DOHH2 (cell line): ENCODE data around the gene SERPINA5.

Source experiments
- H3F3A ChIP-seq: fragments of 200-600 bp; sonication (generic), shearing (Covaris generic); 2 replicates; pipeline ENCODE4 v1.6.0; 2016; ENCODE audit warnings: antibody characterized with exemption, mild to moderate bottlenecking; ENCODE audit not compliant: control insufficient read depth, insufficient read depth
- H3K27ac ChIP-seq: fragments of 200-600 bp; sonication (generic); 2 replicates; pipeline ENCODE4 v1.5.1; 2014; ENCODE audit warnings: low read depth, mild to moderate bottlenecking, low read length, moderate library complexity
- H3K27me3 ChIP-seq: fragments of 200-600 bp; sonication (generic); 2 replicates; pipeline ENCODE4 v1.6.1; 2014; ENCODE audit warnings: mild to moderate bottlenecking, low read length, mixed read lengths; ENCODE audit not compliant: control insufficient read depth
- H3K36me3 ChIP-seq: fragments of 200-600 bp; sonication (generic); 2 replicates; pipeline ENCODE4 v1.6.1; 2014; ENCODE audit warnings: mild to moderate bottlenecking, low read length, moderate library complexity, mixed read lengths; ENCODE audit not compliant: control insufficient read depth
- H3K4me1 ChIP-seq: fragments of 200-600 bp; sonication (generic); 2 replicates; pipeline ENCODE4 v1.6.1; 2014; ENCODE audit warnings: mild to moderate bottlenecking, low read length, mixed read lengths; ENCODE audit not compliant: control insufficient read depth
- H3K4me2 ChIP-seq: fragments of 200-600 bp; sonication (generic); 2 replicates; pipeline ENCODE4 v1.6.0; 2014; ENCODE audit warnings: mild to moderate bottlenecking, low read length, moderate library complexity
- H3K4me3 ChIP-seq: fragments of 200-600 bp; sonication (generic); 2 replicates; pipeline ENCODE4 v1.5.1; 2014; ENCODE audit warnings: mild to moderate bottlenecking, low read length, mixed read lengths
- H3K79me2 ChIP-seq: fragments of 200-600 bp; sonication (generic); 2 replicates; pipeline ENCODE4 v1.6.1; 2014; ENCODE audit warnings: mild to moderate bottlenecking, low read length, mixed read lengths; ENCODE audit not compliant: control insufficient read depth
- H3K9me2 ChIP-seq: fragments of 200-600 bp; sonication (generic); replicated peaks from 2 replicates; pipeline ENCODE4 v1.6.1; 2014; ENCODE audit warnings: mild to moderate bottlenecking, low read length, mixed read lengths; ENCODE audit not compliant: control insufficient read depth
- H3K9me3 ChIP-seq: fragments of 200-600 bp; sonication (generic); 2 replicates; pipeline ENCODE4 v1.6.1; 2014; ENCODE audit warnings: antibody characterized with exemption, low read length, mixed read lengths; ENCODE audit not compliant: control insufficient read depth, insufficient read depth
- H4K20me1 ChIP-seq: fragments of 200-600 bp; sonication (generic); 2 replicates; pipeline ENCODE4 v1.6.0; 2014; ENCODE audit warnings: low read depth, mild to moderate bottlenecking, antibody characterized with exemption, low read length, moderate library complexity; ENCODE audit not compliant: control insufficient read depth, insufficient read depth
- CTCF ChIP-seq: fragments of 200-600 bp; sonication (generic); IDR thresholded peaks from one replicate; pipeline ENCODE4 v1.5.1; 2014; ENCODE audit warnings: antibody characterized with exemption, mild to moderate bottlenecking, low read depth, low read length; ENCODE audit not compliant: poor library complexity, severe bottlenecking
- EZH2phosphoT487 ChIP-seq: fragments of 200-600 bp; sonication (generic); IDR thresholded peaks from 2 replicates; pipeline ENCODE4 v1.6.1; 2017; ENCODE audit warnings: borderline replicate concordance, mild to moderate bottlenecking, antibody characterized with exemption, low read length, moderate library complexity, mixed read lengths

The SERPINA5 gene

DNA sequence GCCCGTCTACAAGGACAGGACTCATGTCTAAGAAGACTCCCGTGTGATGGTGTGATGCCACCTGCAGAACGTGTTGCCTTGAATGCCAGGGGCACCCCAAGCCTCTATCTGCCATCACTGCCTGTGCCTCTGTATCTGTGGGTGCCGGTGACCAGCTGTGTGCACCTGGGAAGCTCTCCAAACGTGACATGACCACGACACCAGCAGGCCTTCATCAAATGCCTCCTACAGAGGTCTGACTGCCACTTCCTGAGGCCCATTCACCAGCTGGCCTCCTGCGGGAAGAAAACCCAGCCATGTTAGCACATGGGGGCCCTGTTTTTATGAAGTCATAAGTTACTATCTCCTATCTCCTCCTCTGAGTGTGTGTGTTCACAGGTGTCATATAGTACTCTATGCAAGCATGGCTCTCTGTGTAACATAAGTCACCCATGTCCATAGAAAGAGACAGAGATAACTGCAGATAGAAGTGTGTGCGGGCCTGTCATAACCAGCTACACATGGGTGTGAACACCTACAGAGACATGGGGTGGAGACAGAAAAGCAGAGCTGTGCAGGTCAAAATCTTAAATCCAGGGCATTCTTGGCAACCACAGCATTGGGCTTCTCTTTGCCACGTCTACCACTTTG is 38.3 kb upstream of the SERPINA5 start:
- no peak for TF ChIP-seq EZH2phosphoT487
- no peak for TF ChIP-seq CTCF
- Histone ChIP-seq H3K79me2 (no peaks in the 10 kb centered on the region), H4K20me1 (no peaks in the 10 kb centered on the region), H3K27me3 (peaks cover 6% of the 10 kb centered on the region), H3K36me3 (no peaks in the 10 kb centered on the region), H3K4me3 (no peak overlapping the region), H3K9me3 (no peaks in the 10 kb centered on the region), H3K4me2 (no peak overlapping the region), H3K4me1 (peaks cover 6% of the 10 kb centered on the region), H3F3A (no peaks in the 10 kb centered on the region), H3K27ac (no peak overlapping the region), H3K9me2 (no peaks in the 10 kb centered on the region)

DNA sequence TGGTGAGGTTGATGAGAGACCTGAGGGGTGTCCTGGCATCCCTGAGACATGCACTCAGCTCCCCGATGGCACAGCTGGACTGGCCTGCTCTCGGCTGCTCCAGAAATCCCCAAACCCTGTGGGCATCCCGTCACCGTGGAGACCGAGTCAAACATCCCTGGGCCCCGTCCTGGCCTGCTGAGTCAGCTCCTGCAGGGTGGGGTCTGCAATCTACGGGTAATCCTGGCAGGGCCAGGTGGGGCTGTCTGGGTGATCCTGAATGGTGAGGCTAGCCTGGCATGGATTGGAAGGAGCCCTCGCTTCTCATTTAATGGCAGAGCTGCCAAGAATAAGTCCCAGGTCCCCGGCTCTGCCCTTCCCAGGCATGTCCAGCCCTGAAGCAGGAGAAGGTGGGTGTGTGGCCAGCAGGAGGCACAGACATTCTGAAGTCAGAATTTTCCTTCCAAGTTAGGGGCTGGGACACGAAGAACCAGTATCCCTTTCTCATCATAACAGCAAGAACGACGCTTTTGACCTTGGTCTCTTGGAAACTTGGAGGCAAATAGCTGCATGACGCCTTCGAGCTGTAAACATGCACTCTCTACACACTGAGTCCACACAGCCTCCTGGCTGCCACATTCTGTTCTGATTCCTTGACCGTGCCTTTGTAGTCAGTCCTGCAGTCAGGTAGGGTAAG is 37.6 kb upstream of the SERPINA5 start:
- no peaks in the 10 kb centered on the region for H3K9me2 ChIP-seq
- H3K4me3 ChIP-seq, result no peak overlapping the region
- no peak overlapping the region for H3K4me2 ChIP-seq
- peaks cover 4% of the 10 kb centered on the region for H3K27me3 ChIP-seq
- H3K27ac ChIP-seq, result no peak overlapping the region
- no peaks in the 10 kb centered on the region for H3K36me3 ChIP-seq
- H3K4me1 ChIP-seq, result no peaks in the 10 kb centered on the region
- no peaks in the 10 kb centered on the region for H4K20me1 ChIP-seq
- no peak for TF ChIP-seq CTCF
- TF ChIP-seq EZH2phosphoT487, result no peak
- H3K79me2 ChIP-seq, result no peaks in the 10 kb centered on the region
- no peaks in the 10 kb centered on the region for H3F3A ChIP-seq
- H3K9me3 ChIP-seq, result no peaks in the 10 kb centered on the region

DNA sequence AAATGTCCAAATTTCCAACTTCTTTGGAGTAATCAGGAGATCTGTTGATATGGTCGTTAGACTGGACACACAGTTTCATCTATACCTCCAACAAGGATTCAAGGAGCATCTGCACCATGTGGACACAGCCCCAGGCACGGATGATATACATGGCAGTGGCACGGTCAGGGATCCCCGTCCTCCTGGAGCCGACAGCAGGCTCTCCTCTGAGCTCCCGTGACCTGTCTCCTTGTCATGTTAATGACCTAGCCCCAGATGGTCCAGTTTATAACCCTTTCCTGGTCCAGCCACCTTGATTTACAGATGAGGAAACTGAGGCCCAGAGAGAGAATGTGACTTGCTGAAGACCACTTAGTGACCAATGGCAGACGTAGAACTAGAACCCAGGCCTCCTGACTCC is 36.5 kb upstream of the SERPINA5 start:
- Histone ChIP-seq H3K9me2 (no peaks in the 10 kb centered on the region), H3K79me2 (no peaks in the 10 kb centered on the region), H3K27me3 (no peaks in the 10 kb centered on the region; the same call in 1 of the 2 replicates), H4K20me1 (no peaks in the 10 kb centered on the region), H3K27ac (no peak overlapping the region), H3K4me1 (no peaks in the 10 kb centered on the region), H3K9me3 (no peaks in the 10 kb centered on the region), H3F3A (no peaks in the 10 kb centered on the region), H3K4me2 (no peak overlapping the region), H3K4me3 (no peak overlapping the region), H3K36me3 (no peaks in the 10 kb centered on the region)
- TF ChIP-seq EZH2phosphoT487, result no peak
- TF ChIP-seq CTCF, result no peak
